Fibroblast of mammary gland (primary cell): ENCODE results near the gene ATRNL1.

Experiments used
- DNase-seq: peaks from one replicate; pipeline ENCODE4 v3.0.0-alpha.2; 2010; ENCODE audit warnings: low read depth
- H3K4me3 ChIP-seq: 2 replicates; pipeline ENCODE4 v1.5.1; 2011; ENCODE audit warnings: low read depth, mild to moderate bottlenecking, low read length, moderate library complexity; ENCODE audit not compliant: control insufficient read depth
- CTCF ChIP-seq: conservative IDR thresholded peaks from 2 replicates; pipeline ENCODE4 v1.5.1; 2011; ENCODE audit warnings: low read depth, low read length, inconsistent platforms; ENCODE audit not compliant: control insufficient read depth, insufficient read depth

The ATRNL1 gene

GRCh38 chr10:115949282-115949844 is 856.2 kb downstream of the ATRNL1 start:
- TF ChIP-seq CTCF, result no peak
- no peak overlapping the region for H3K4me3 ChIP-seq
- no peak for DNase-seq

- no peak overlapping the region for H3K4me3 ChIP-seq
- peak; percentile 66 for DNase-seq
- no peak for TF ChIP-seq CTCF
Measured at GRCh38 chr10:115950320-115950719, 857.2 kb downstream of the ATRNL1 start.

- H3K4me3 ChIP-seq, result no peak overlapping the region
- no peak for DNase-seq
- TF ChIP-seq CTCF, result no peak
Measured at GRCh38 chr10:115951242-115951641, 858.1 kb downstream of the ATRNL1 start.

GRCh38 chr10:115953281-115953680 is 860.1 kb downstream of the ATRNL1 start:
- DNase-seq, result no peak
- H3K4me3 ChIP-seq, result no peak overlapping the region
- no peak for TF ChIP-seq CTCF

- DNase-seq, result no peak
- H3K4me3 ChIP-seq, result no peak overlapping the region
- TF ChIP-seq CTCF, result no peak
Measured at GRCh38 chr10:115953968-115954367, 860.8 kb downstream of the ATRNL1 start.

- no peak overlapping the region for H3K4me3 ChIP-seq
- peak; percentile 40 for DNase-seq
- no peak for TF ChIP-seq CTCF
Measured at GRCh38 chr10:115956225-115957011, 863.3 kb downstream of the ATRNL1 start.
